ENCODE results near the gene PLSCR5.
A peak's percentile ranks its signal among the peaks of the same experiment; 100 is the strongest.

Gene PLSCR5

GRCh38 chr3:146611096-146611495, 6.0 kb upstream of the PLSCR5 start:
- ATAC-seq = no peak
- no peak for DNase-seq
- Mint-ChIP-seq H3K27ac (no peak overlapping the region), H3K4me1 (no peaks in the 10 kb centered on the region), H3K27me3 (peaks cover 9% of the 10 kb centered on the region), H3K9me3 (no peaks in the 10 kb centered on the region), H3K4me3 (no peak overlapping the region)

DNA sequence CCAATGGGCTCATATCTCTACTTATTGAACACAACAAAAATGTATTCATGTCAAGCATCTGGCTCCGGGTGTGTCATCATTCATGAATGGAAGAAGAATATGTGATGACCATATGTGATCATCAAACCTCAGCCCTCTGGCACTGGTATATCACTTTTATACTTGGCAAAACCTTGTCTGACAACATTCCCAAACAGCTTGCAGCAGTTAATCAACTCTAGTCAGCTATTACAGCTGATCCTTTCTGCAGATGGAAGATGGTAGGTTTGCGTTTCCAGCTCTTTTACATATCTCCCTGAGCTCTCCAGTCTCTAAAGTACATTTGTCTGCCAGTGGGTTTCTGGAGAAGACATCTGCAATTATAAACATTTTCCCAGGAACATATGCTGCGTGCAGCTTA, 6.6 kb downstream of the PLSCR5 start:
- H3K4me1 Mint-ChIP-seq = no peaks in the 10 kb centered on the region
- no peak overlapping the region for H3K4me3 Mint-ChIP-seq
- no peak overlapping the region for H3K27ac Mint-ChIP-seq
- H3K9me3 Mint-ChIP-seq = no peaks in the 10 kb centered on the region
- ATAC-seq (no peak), DNase-seq (no peak)
- no peaks in the 10 kb centered on the region for H3K27me3 Mint-ChIP-seq

GRCh38 chr3:146594843-146595482, 10.2 kb downstream of the PLSCR5 start:
- ATAC-seq (no peak), DNase-seq (no peak)
- Mint-ChIP-seq H3K4me1 (no peaks in the 10 kb centered on the region), H3K27ac (no peak overlapping the region), H3K4me3 (no peak overlapping the region), H3K9me3 (no peaks in the 10 kb centered on the region), H3K27me3 (no peaks in the 10 kb centered on the region)

DNA sequence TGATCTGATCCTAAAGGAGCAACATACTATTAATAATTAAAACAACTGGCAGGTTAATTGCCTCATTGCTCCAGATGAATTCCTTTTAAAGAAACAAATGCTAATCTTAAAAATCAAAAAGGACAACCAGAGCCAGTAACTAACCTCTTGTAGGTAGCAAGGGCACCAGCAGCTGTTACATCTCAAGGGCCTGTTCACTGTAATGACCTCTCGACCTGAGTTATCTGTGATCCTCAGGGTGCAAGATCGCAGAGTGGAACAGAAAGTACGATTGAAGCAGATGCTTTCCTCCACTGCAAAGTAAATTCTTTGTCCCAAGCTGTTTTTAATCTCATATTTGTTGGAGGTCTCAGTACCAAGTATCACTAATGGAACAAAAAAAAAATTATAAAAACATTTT, 11.4 kb downstream of the PLSCR5 start:
- H3K9me3 Mint-ChIP-seq = no peaks in the 10 kb centered on the region
- H3K4me1 Mint-ChIP-seq = no peaks in the 10 kb centered on the region
- no peak for ATAC-seq
- no peak overlapping the region for H3K27ac Mint-ChIP-seq
- no peak for DNase-seq
- H3K27me3 Mint-ChIP-seq = no peaks in the 10 kb centered on the region
- H3K4me3 Mint-ChIP-seq = no peak overlapping the region

- Mint-ChIP-seq H3K9me3 (no peaks in the 10 kb centered on the region), H3K27me3 (peaks cover 15% of the 10 kb centered on the region), H3K4me1 (no peaks in the 10 kb centered on the region), H3K4me3 (no peak overlapping the region), H3K27ac (no peak overlapping the region)
- ATAC-seq = no peak
- no peak for DNase-seq
Observed at GRCh38 chr3:146590521-146590920, 14.6 kb downstream of the PLSCR5 start.

DNA sequence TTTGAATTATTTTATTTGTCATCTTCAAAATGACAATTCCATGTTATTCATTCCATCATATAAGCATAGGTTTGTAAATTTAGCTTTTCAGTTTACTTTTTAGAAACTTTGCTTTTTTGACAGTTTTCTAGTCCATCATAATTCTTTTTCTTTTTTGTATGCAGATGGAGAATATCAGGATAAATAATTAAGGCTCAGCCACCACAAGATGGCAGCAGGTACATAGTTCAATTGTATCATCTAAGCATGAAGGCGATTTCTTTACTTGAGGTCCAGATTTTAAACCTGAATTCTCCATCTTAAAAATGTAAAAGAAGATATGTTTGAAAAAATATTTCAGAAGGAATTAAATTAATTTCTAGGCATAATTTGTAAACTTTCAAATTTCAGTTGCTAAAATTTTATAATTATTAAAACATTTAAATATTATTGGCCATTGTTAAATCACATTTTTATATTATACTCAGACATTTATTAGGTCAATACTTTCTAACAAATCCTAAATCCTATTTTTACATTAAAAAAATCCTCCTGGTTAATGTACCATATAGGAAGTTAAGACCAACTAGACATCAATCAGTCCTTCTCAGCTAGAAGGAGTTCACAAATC, 15.1 kb downstream of the PLSCR5 start:
- Mint-ChIP-seq H3K27me3 (peaks cover 15% of the 10 kb centered on the region), H3K27ac (no peak overlapping the region), H3K4me1 (no peaks in the 10 kb centered on the region), H3K9me3 (no peaks in the 10 kb centered on the region), H3K4me3 (no peak overlapping the region)
- DNase-seq = no peak
- ATAC-seq = no peak

- no peak overlapping the region for H3K4me3 Mint-ChIP-seq
- peaks cover 15% of the 10 kb centered on the region for H3K27me3 Mint-ChIP-seq
- DNase-seq (no peak), ATAC-seq (no peak)
- peaks cover 5% of the 10 kb centered on the region for H3K4me1 Mint-ChIP-seq
- H3K9me3 Mint-ChIP-seq = peaks cover 0 to 4% of the 10 kb centered on the region in 2 donors
- no peak overlapping the region for H3K27ac Mint-ChIP-seq
Observed at GRCh38 chr3:146585156-146585555, 20.0 kb downstream of the PLSCR5 start.

- Mint-ChIP-seq H3K4me1 (peaks cover 5% of the 10 kb centered on the region), H3K27ac (peak overlapping the region; percentile 52 to 54), H3K4me3 (no peak overlapping the region), H3K27me3 (peaks cover 8% of the 10 kb centered on the region), H3K9me3 (peaks cover 0 to 4% of the 10 kb centered on the region in 2 donors)
- ATAC-seq (no peak), DNase-seq (no peak)
Observed at GRCh38 chr3:146581951-146582467, 23.1 kb downstream of the PLSCR5 start.

- H3K27ac Mint-ChIP-seq = no peak overlapping the region
Observed at GRCh38 chr3:146581080-146581601, 24.0 kb downstream of the PLSCR5 start.

GRCh38 chr3:146577662-146578061, 27.5 kb downstream of the PLSCR5 start:
- peak in 1 of 2 donors; percentile 18 for DNase-seq
- ATAC-seq = peak; percentile 74
- H3K4me3 Mint-ChIP-seq = no peak overlapping the region
- peaks cover 5% of the 10 kb centered on the region for H3K4me1 Mint-ChIP-seq
- H3K27me3 Mint-ChIP-seq = no peaks in the 10 kb centered on the region
- H3K9me3 Mint-ChIP-seq = no peaks in the 10 kb centered on the region
- no peak overlapping the region for H3K27ac Mint-ChIP-seq

More at GRCh38 chr3:146581080-146581601, 24.0 kb downstream of the PLSCR5 start:
- Mint-ChIP-seq H3K4me1 (peaks cover 5% of the 10 kb centered on the region), H3K9me3 (peaks cover 0 to 4% of the 10 kb centered on the region in 2 donors), H3K27me3 (peaks cover 1% of the 10 kb centered on the region), H3K4me3 (no peak overlapping the region)
- no peak for ATAC-seq
- no peak for DNase-seq

GRCh38 chr3:146575636-146576035, 29.5 kb downstream of the PLSCR5 start:
- no peak overlapping the region for H3K27ac Mint-ChIP-seq
- no peaks in the 10 kb centered on the region for H3K9me3 Mint-ChIP-seq
- DNase-seq = no peak
- no peak overlapping the region for H3K4me3 Mint-ChIP-seq
- H3K4me1 Mint-ChIP-seq = no peaks in the 10 kb centered on the region
- no peak for ATAC-seq
- H3K27me3 Mint-ChIP-seq = no peaks in the 10 kb centered on the region

GRCh38 chr3:146574173-146574572, 31.0 kb downstream of the PLSCR5 start:
- Mint-ChIP-seq H3K4me1 (no peaks in the 10 kb centered on the region), H3K27me3 (no peaks in the 10 kb centered on the region), H3K4me3 (no peak overlapping the region), H3K9me3 (no peaks in the 10 kb centered on the region), H3K27ac (no peak overlapping the region)
- ATAC-seq = no peak
- no peak for DNase-seq

DNA sequence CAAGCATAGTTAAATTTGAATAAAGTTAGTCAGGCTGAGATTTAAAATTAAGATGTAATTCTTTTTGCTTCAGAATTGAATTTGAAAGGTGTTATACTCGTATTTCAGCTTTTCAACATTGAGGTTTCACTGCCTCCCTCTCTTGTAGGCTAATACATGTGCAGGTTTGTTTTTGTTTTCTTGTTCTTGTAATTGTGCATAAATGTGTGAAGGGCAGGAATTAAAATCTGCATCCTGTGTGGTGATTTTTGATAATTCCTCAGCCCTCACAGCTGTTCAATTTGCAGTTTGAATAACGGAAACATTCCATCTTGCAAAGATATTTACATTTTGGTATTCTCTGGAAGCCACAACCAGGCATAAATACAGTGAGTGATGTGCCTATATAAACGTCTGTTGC, 35.8 kb downstream of the PLSCR5 start:
- ATAC-seq = no peak
- Mint-ChIP-seq H3K27ac (no peak overlapping the region), H3K9me3 (no peaks in the 10 kb centered on the region), H3K4me3 (no peak overlapping the region), H3K27me3 (no peaks in the 10 kb centered on the region), H3K4me1 (no peaks in the 10 kb centered on the region)
- no peak for DNase-seq

- peak overlapping the region in 1 of 2 donors; percentile 42 for H3K27ac Mint-ChIP-seq
- no peak for DNase-seq
- no peak overlapping the region for H3K4me3 Mint-ChIP-seq
- no peaks in the 10 kb centered on the region for H3K4me1 Mint-ChIP-seq
- peaks cover 22% of the 10 kb centered on the region for H3K27me3 Mint-ChIP-seq
- H3K9me3 Mint-ChIP-seq = peaks cover 0 to 10% of the 10 kb centered on the region in 2 donors
- no peak for ATAC-seq
Observed at GRCh38 chr3:146566138-146566537, 39.0 kb downstream of the PLSCR5 start.

DNA sequence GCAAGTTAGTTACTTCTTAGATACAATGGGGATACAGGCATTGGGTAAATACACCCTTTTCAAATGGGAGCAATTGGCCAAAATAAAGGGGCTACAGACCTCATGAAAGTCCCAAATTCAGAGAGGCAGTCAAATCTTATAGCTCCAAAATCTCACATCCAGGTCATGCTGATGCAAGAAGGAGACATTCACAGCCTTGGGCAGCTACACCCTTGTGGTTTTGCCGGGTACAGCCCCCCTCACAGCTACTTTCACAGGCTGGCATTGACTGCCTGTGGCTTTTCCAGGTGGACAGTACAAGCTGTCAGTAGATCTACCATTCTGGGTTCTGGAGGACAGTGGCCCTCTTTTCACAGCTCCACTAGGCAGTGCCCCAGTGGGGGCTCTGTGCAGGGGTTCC, 43.3 kb downstream of the PLSCR5 start:
- Mint-ChIP-seq H3K4me3 (no peak overlapping the region), H3K27me3 (peaks cover 22% of the 10 kb centered on the region), H3K4me1 (no peaks in the 10 kb centered on the region), H3K27ac (peak overlapping the region in 1 of 2 donors; percentile 79), H3K9me3 (peaks cover 0 to 10% of the 10 kb centered on the region in 2 donors)
- ATAC-seq (peak; percentile 53), DNase-seq (peak in 1 of 2 donors; percentile 17)

GRCh38 chr3:146561463-146561862, 43.7 kb downstream of the PLSCR5 start:
- no peaks in the 10 kb centered on the region for H3K4me1 Mint-ChIP-seq
- ATAC-seq (no peak), DNase-seq (no peak)
- peaks cover 0 to 10% of the 10 kb centered on the region in 2 donors for H3K9me3 Mint-ChIP-seq
- H3K4me3 Mint-ChIP-seq = no peak overlapping the region
- H3K27ac Mint-ChIP-seq = peak overlapping the region in 1 of 2 donors; percentile 79
- H3K27me3 Mint-ChIP-seq = peaks cover 22% of the 10 kb centered on the region

All from stimulated activated naive CD8-positive, alpha-beta T cell treated with anti-CD3 and anti-CD28 coated beads, Interleukin-15, amount 100 ng/mL, for 72 hours (primary cell).